Pancreas (tissue), 10 donors: ENCODE results near the gene MTMR4. TPM values are rescaled to one million over a fixed set of nuclear protein-coding genes. Genes with fewer than 3 reads are reported as not detected.

Source experiments
- ATAC-seq, 4 donors: fragments of 200-7000 bp; cut with Tn5 transposase; one replicate each; pipeline versions ENCODE4 v1.8.0 to v1.9.1; 2020; ENCODE audit warnings: mild to moderate bottlenecking in 4 of 4, moderate library complexity in 4 of 4
- DNase-seq, 6 donors: peaks; one replicate each; pipeline ENCODE4 v3.0.0-alpha.2; 2020
- FAIRE-seq: peaks from 2 replicates; lab custom pipeline; 2012; peaks lifted over from hg19 to GRCh38; lab: Jason Lieb, UNC
- H3K27ac ChIP-seq, 4 donors: fragments of 200-600 bp; sonication (generic); 1 replicate in 3 of 4; 2 replicates in 1 of 4; pipeline versions ENCODE4 v1.5.0 to v1.8.0; 2020
- H3K27me3 ChIP-seq, 4 donors: fragments of 200-600 bp; one replicate each; pipeline ENCODE4 v1.8.0; 2021
- H3K36me3 ChIP-seq, 3 donors: fragments of 200-600 bp; sonication (generic) in 1 of 3; one replicate each; pipeline versions ENCODE4 v1.5.0 to v1.8.0; 2020 to 2021
- H3K4me1 ChIP-seq, 3 donors: fragments of 200-600 bp; one replicate each; pipeline ENCODE4 v1.8.0; 2021
- H3K4me3 ChIP-seq, 4 donors: fragments of 200-600 bp; sonication (generic) in 2 of 4; one replicate each; pipeline versions ENCODE4 v1.5.0 to v1.8.0; 2020 to 2021
- H3K9me3 ChIP-seq, 4 donors: fragments of 200-600 bp; one replicate each; pipeline ENCODE4 v1.8.0; 2021
- CTCF ChIP-seq, 4 donors: fragments of 200-600 bp; sonication (generic) in 3 of 4; IDR thresholded peaks; one replicate each; pipeline versions ENCODE4 v1.5.0 to v1.8.0; 2021; ENCODE audit warnings: antibody characterized with exemption in 4 of 4
- WGBS, 2 donors: extraction: QIAGEN DNeasy Blood & Tissue Kit; methylation state at CpG; one replicate each; pipeline ENCODE4 v1.1.7; 2013; 5-methylcytosine and 5-hydroxymethylcytosine counted together
- intact Hi-C, 3 donors: fragments of 100-400 bp; cut with DNase I; formaldehyde crosslinking; loops; one replicate each; pipeline versions ENCODE4 v1.11.1 to v1.14.2; 2022
- polyA plus RNA-seq, 2 donors: library from polyadenylated mRNA; stranded (reverse); fragments of 200-250 nt; gene quantifications; one replicate each; pipeline ENCODE4 v1.2.3, GENCODE V29; 2013
- total RNA-seq, 6 donors: library from RNA; stranded (reverse); fragmentation: NEBNext Ultra II Directional in 4 of 6; extraction: Animal tissue kit (Norgen Biotek cat#: 25700) in 4 of 6; gene quantifications; one replicate each; pipeline versions ENCODE4 v1.2.1 to v1.2.4, GENCODE V29; 2021 to 2023
- donor health status: healthy with polysubstance abuse.
- donor health status: DM: no; HTN: no; CAD: no; lungs with moderate emphysema.
- donor health status: DM: no; HTN: no; CAD: no.
- donor health status: control.
- donor health status: control.
- donor health status: Bipolar disorder and iron deficiency.
- donor health status: DM: yes; HTN: yes; CAD: no.
- donor health status: DM: no; HTN: no; CAD: no.
- donor health status: DM: no; HTN: no; CAD: no.
- donor health status: DM: yes; HTN: yes; CAD: no.

MTMR4 gene
- total and polyA plus RNA-seq, 8 donors: 8.1 to 19.9 (median 14.5) TPM

- intact Hi-C loops: no loop called here
- no peak for ATAC-seq
- DNase-seq: no peak
- no peak overlapping the region for H3K27ac ChIP-seq
- no peaks in the 10 kb centered on the region for H3K36me3 ChIP-seq
- H3K9me3 ChIP-seq: no peaks in the 10 kb centered on the region
- no peak overlapping the region for H3K4me3 ChIP-seq
- H3K4me1 ChIP-seq: no peaks in the 10 kb centered on the region
- no peaks in the 10 kb centered on the region for H3K27me3 ChIP-seq
- no peak for FAIRE-seq
- TF ChIP-seq CTCF (IDR thresholded peaks at IDR 0.05): no peak
These were observed 58.9 kb downstream of the MTMR4 start for GRCh38 chr17:58455491-58455890.

- Histone ChIP-seq H3K27me3 (no peaks in the 10 kb centered on the region), H3K36me3 (no peaks in the 10 kb centered on the region), H3K9me3 (no peaks in the 10 kb centered on the region), H3K4me1 (no peaks in the 10 kb centered on the region), H3K4me3 (no peak overlapping the region), H3K27ac (no peak overlapping the region)
- DNase-seq (no peak), FAIRE-seq (no peak), ATAC-seq (no peak)
- TF ChIP-seq CTCF (IDR thresholded peaks at IDR 0.05): no peak
- WGBS, 2 donors: 89 to 94% methylated on average over 1 of the region's 1 CpG
- intact Hi-C loops: no loop called here
These were observed 61.7 kb downstream of the MTMR4 start for GRCh38 chr17:58452738-58453137.

- peak; percentile 56 to 82 (median 65) for DNase-seq
- ATAC-seq: peak; percentile 77 to 100 (median 98)
- Histone ChIP-seq H3K4me3 (no peak overlapping the region), H3K9me3 (no peaks in the 10 kb centered on the region), H3K4me1 (no peaks in the 10 kb centered on the region), H3K36me3 (no peaks in the 10 kb centered on the region), H3K27me3 (no peaks in the 10 kb centered on the region), H3K27ac (no peak overlapping the region)
- intact Hi-C loops: loop anchor here (5.0 to 10.0 kb wide), 3 partner anchors 125 to 143 kb away; no protein-coding TSS in a partner anchor
- TF ChIP-seq CTCF (IDR thresholded peaks at IDR 0.05): peak; percentile 20 to 67 (median 56)
- 57 to 62% methylated on average over 9 of the region's 9 CpGs for WGBS, 2 donors
- no peak for FAIRE-seq
These were observed 67.1 kb downstream of the MTMR4 start for GRCh38 chr17:58447039-58447975.

- no peak for DNase-seq
- TF ChIP-seq CTCF (IDR thresholded peaks at IDR 0.05): no peak
- 74 to 77% methylated on average over 5 to 6 of the region's 6 CpGs for WGBS, 2 donors
- FAIRE-seq: no peak
- H3K4me1 ChIP-seq: no peaks in the 10 kb centered on the region
- no peaks in the 10 kb centered on the region for H3K36me3 ChIP-seq
- no peak overlapping the region for H3K4me3 ChIP-seq
- intact Hi-C loops: loop anchor here (5.0 to 10.0 kb wide), 3 partner anchors 124 to 141 kb away; no protein-coding TSS in a partner anchor
- H3K27ac ChIP-seq: no peak overlapping the region
- no peaks in the 10 kb centered on the region for H3K27me3 ChIP-seq
- ATAC-seq: no peak
- no peaks in the 10 kb centered on the region for H3K9me3 ChIP-seq
These were observed 68.4 kb downstream of the MTMR4 start for GRCh38 chr17:58446086-58446485.

Other genes with a start within 250 kb of the MTMR4 start
- gene MPO, start 233.7 kb downstream of the MTMR4 start, total RNA-seq: under 1 TPM; 0.03 to 0.28 (median 0.09) TPM
- under 1 TPM in 1 of 2 donors, not detected in 1; 0.19 TPM for gene MPO, start 233.7 kb downstream of the MTMR4 start, polyA plus RNA-seq
- gene TSPOAP1, start 185.8 kb downstream of the MTMR4 start, total RNA-seq: 10 to 100 TPM in 4 of 6 donors, 1 to 10 TPM in 2; 7.0 to 19.6 (median 12.9) TPM
- 10 to 100 TPM; 56.7 to 90.2 TPM for gene TSPOAP1, start 185.8 kb downstream of the MTMR4 start, polyA plus RNA-seq
- gene SUPT4H1, start 162.4 kb downstream of the MTMR4 start, total RNA-seq: 10 to 100 TPM; 14.1 to 43.7 (median 26.5) TPM
- 10 to 100 TPM; 23.3 to 42.3 TPM for gene SUPT4H1, start 162.4 kb downstream of the MTMR4 start, polyA plus RNA-seq
- gene RNF43, start 97.1 kb downstream of the MTMR4 start, total RNA-seq: 10 to 100 TPM in 2 of 6 donors, 1 to 10 TPM in 4; 4.5 to 12.5 (median 6.2) TPM
- gene RNF43, start 97.1 kb downstream of the MTMR4 start, polyA plus RNA-seq: 1 to 10 TPM; 5.9 to 6.2 TPM
- gene HSF5, start 26.2 kb downstream of the MTMR4 start, total RNA-seq: under 1 TPM in 1 of 6 donors, not detected in 5; 0.04 TPM
- not detected for gene HSF5, start 26.2 kb downstream of the MTMR4 start, polyA plus RNA-seq
- under 1 TPM; 0.03 to 0.43 (median 0.09) TPM for gene TEX14, start 177.4 kb upstream of the MTMR4 start, total RNA-seq
- gene TEX14, start 177.4 kb upstream of the MTMR4 start, polyA plus RNA-seq: under 1 TPM; 0.30 to 0.59 TPM
- 1 to 10 TPM; 3.7 to 9.0 (median 7.9) TPM for gene RAD51C, start 178.0 kb upstream of the MTMR4 start, total RNA-seq
- 10 to 100 TPM in 1 of 2 donors, 1 to 10 TPM in 1; 7.9 to 12.8 TPM for gene RAD51C, start 178.0 kb upstream of the MTMR4 start, polyA plus RNA-seq
- under 1 TPM; 0.09 to 0.98 (median 0.34) TPM for gene PPM1E, start 241.2 kb upstream of the MTMR4 start, total RNA-seq
- gene PPM1E, start 241.2 kb upstream of the MTMR4 start, polyA plus RNA-seq: 1 to 10 TPM in 1 of 2 donors, under 1 TPM in 1; 0.34 to 1.3 TPM